A549 (cell line): Measurements from ENCODE around the gene LOX. TPM values are rescaled to one million over a fixed set of nuclear protein-coding genes. Genes with fewer than 3 reads are reported as not detected.
"Not testable (repeated sequence)": the region's sequence is repeated elsewhere in the genome, so short reads cannot be mapped to it uniquely, and the experiment has no call there.

ENCODE experiments used
- ATAC-seq, 2 experiments: fragments of 200-7000 bp in 1 of 2; fragments of >200 bp in 1 of 2; cut with Nextera tagmentation in 1 of 2; cut with Tn5 transposase in 1 of 2; 3 replicates each; pipeline versions ENCODE4 v1.8.0 to v1.9.1; 2018 to 2020; ENCODE audit warnings: mild to moderate bottlenecking in 1 of 2, moderate library complexity in 1 of 2
- CTCF ChIA-PET: fragments of 300-600 bp; sonication (Branson Sonifier 250); formaldehyde crosslinking; extraction: SDS; loops from one replicate; lab custom pipeline; 2021; ENCODE audit warnings: antibody characterized with exemption, inconsistent platforms; lab: Yijun Ruan, JAX
- POLR2A ChIA-PET: fragments of 350-600 bp; formaldehyde crosslinking; extraction: SDS; loops from one replicate; lab custom pipeline; 2021; ENCODE audit warnings: antibody characterized with exemption, inconsistent platforms; lab: Yijun Ruan, JAX
- DNase-seq, 2 experiments: peaks; one replicate each; pipeline versions ENCODE4 v3.0.0 to v3.0.0-alpha.2; 2011 to 2016; ENCODE audit warnings: low read depth in 1 of 2, low spot score in 1 of 2
- FAIRE-seq: peaks from 2 replicates; lab custom pipeline; 2011; peaks lifted over from hg19 to GRCh38; lab: Jason Lieb, UNC
- H3K27ac ChIP-seq, 2 experiments: fragments of >200 bp; sonication (Bioruptor Twin); formaldehyde crosslinking; 3 replicates each; pipeline ENCODE4 v1.5.1; 2016 to 2017
- H3K4me1 ChIP-seq: fragments of >200 bp; sonication (Bioruptor Twin); formaldehyde crosslinking; 3 replicates; pipeline ENCODE4 v1.6.1; 2016
- H3K4me2 ChIP-seq: fragments of >200 bp; sonication (Bioruptor Twin); formaldehyde crosslinking; 3 replicates; pipeline ENCODE4 v1.6.1; 2016
- H3K4me3 ChIP-seq: fragments of >200 bp; sonication (Bioruptor Twin); formaldehyde crosslinking; 3 replicates; pipeline ENCODE4 v1.5.1; 2016
- H3K9me3 ChIP-seq: fragments of >200 bp; sonication (Bioruptor Twin); formaldehyde crosslinking; 3 replicates; pipeline ENCODE4 v1.6.1; 2016
- CBX8 ChIP-seq: fragments of 200-600 bp; sonication (generic); IDR thresholded peaks from 2 replicates; pipeline ENCODE4 v1.6.1; 2016
- CEBPB ChIP-seq, 2 experiments: fragments of >200 bp in 1 of 2; sonication (Bioruptor Twin) in 1 of 2; formaldehyde crosslinking in 1 of 2; IDR thresholded peaks; 2 replicates each; pipeline ENCODE4 v1.6.1; 2012 to 2016
- EHMT2 ChIP-seq: fragments of 200-600 bp; sonication (generic); IDR thresholded peaks from 2 replicates; pipeline ENCODE4 v1.6.1; 2016; ENCODE audit warnings: antibody characterized with exemption, low read depth, mild to moderate bottlenecking, moderate library complexity
- FOSL2 ChIP-seq, 2 experiments: fragments of 450-650 bp in 1 of 2; fragments of >200 bp in 1 of 2; sonication (Bioruptor Twin) in 1 of 2; formaldehyde crosslinking; IDR thresholded peaks; 2 replicates each; pipeline versions ENCODE4 v1.5.0 to v1.6.1; 2016 to 2020; ENCODE audit warnings: mild to moderate bottlenecking in 1 of 2, moderate library complexity in 1 of 2
- GATA3 ChIP-seq: IDR thresholded peaks from 2 replicates; pipeline ENCODE4 v1.6.1; 2012; ENCODE audit warnings: borderline replicate concordance
- HEYL ChIP-seq: fragments of 250-450 bp; sonication (Bioruptor Pico); IDR thresholded peaks from 2 replicates; pipeline ENCODE4 v1.8.0; 2021; ENCODE audit warnings: mild to moderate bottlenecking, moderate library complexity
- JUNB ChIP-seq: fragments of >200 bp; sonication (Bioruptor Twin); formaldehyde crosslinking; IDR thresholded peaks from 2 replicates; pipeline ENCODE4 v1.6.1; 2016
- MAFK ChIP-seq: fragments of 450-650 bp; IDR thresholded peaks from 2 replicates; pipeline ENCODE4 v1.6.1; 2014; ENCODE audit not compliant: partially characterized antibody
- MAZ ChIP-seq: fragments of 150-350 bp; IDR thresholded peaks from 2 replicates; pipeline ENCODE4 v1.6.1; 2014; ENCODE audit warnings: antibody characterized with exemption, low read depth, low read length, borderline replicate concordance
- NR3C1 ChIP-seq: fragments of >200 bp; sonication (Bioruptor Twin); formaldehyde crosslinking; IDR thresholded peaks from 3 replicates; pipeline ENCODE4 v1.6.1; 2017
- PBX3 ChIP-seq: IDR thresholded peaks from 2 replicates; pipeline ENCODE4 v1.6.1; 2012
- POLR2AphosphoS2 ChIP-seq: conservative IDR thresholded peaks from 2 replicates; pipeline ENCODE4 v1.6.1; 2012; ENCODE audit warnings: low read length, improper control_type of control experiment, inconsistent platforms
- RAD21 ChIP-seq, 2 experiments: fragments of >200 bp in 1 of 2; sonication (Bioruptor Twin) in 1 of 2; formaldehyde crosslinking in 1 of 2; IDR thresholded peaks in 1 of 2; conservative IDR thresholded peaks in 1 of 2; 2 replicates in 1 of 2; 3 replicates in 1 of 2; pipeline ENCODE4 v1.6.1; 2012 to 2018; ENCODE audit warnings: inconsistent platforms in 1 of 2
- RCOR1 ChIP-seq: fragments of 150-350 bp; IDR thresholded peaks from 2 replicates; pipeline ENCODE4 v1.6.1; 2014; ENCODE audit warnings: antibody characterized with exemption, low read length, low read depth
- RFX5 ChIP-seq: fragments of 450-650 bp; IDR thresholded peaks from 2 replicates; pipeline ENCODE4 v1.7.1; 2014; ENCODE audit warnings: antibody characterized with exemption, mild to moderate bottlenecking, moderate library complexity
- SMC3 ChIP-seq: fragments of >200 bp; sonication (Bioruptor Twin); formaldehyde crosslinking; IDR thresholded peaks from 3 replicates; pipeline ENCODE4 v1.6.1; 2018; ENCODE audit warnings: inconsistent platforms
- TP53 ChIP-seq: fragments of 250-450 bp; sonication (Bioruptor Pico); IDR thresholded peaks from 2 replicates; pipeline ENCODE4 v1.5.0; 2021; ENCODE audit warnings: mild to moderate bottlenecking, moderate library complexity
- ZC3H11A ChIP-seq: fragments of 450-650 bp; IDR thresholded peaks from 2 replicates; pipeline ENCODE4 v1.6.1; 2014; ENCODE audit warnings: antibody characterized with exemption, mild to moderate bottlenecking
- ZSCAN20 ChIP-seq: fragments of 250-450 bp; sonication (Bioruptor Pico); IDR thresholded peaks from 2 replicates; pipeline ENCODE4 v1.8.0; 2022; ENCODE audit warnings: mild to moderate bottlenecking, moderate library complexity
- WGBS: methylation state at CpG from one replicate; pipeline ENCODE4 v1.1.6; 2017; ENCODE audit errors: missing lambda C conversion rate; 5-methylcytosine and 5-hydroxymethylcytosine counted together
- polyA plus RNA-seq, 4 experiments: library from polyadenylated mRNA; depleted of rRNA in 3 of 4; stranded (reverse); fragments of >200 nt; fragmentation: RNase III in 1 of 4; extraction: RNeasy Plus Mini Kit Qiagen cat#74134 plus additional on column Dnase treatment in 1 of 4; gene quantifications; 2 replicates in 3 of 4; 3 replicates in 1 of 4; pipeline ENCODE4 v1.2.3, GENCODE V29; 2011 to 2017
- TF ChIP-seq, protein P1 (sequence below): IDR thresholded peaks from 2 replicates; pipeline ENCODE4 v1.6.1; 2012; ENCODE audit warnings: low read depth, borderline replicate concordance
- TF ChIP-seq, protein P2 (sequence below): fragments of >200 bp; sonication (Bioruptor Twin); formaldehyde crosslinking; IDR thresholded peaks from 3 replicates; pipeline ENCODE4 v1.5.1; 2016
- TF ChIP-seq, protein P3 (sequence below): fragments of 250-450 bp; sonication (Bioruptor Pico); IDR thresholded peaks from 2 replicates; pipeline ENCODE4 v1.5.0; 2020; ENCODE audit warnings: low read depth, mild to moderate bottlenecking, moderate library complexity

The LOX gene
- polyA plus RNA-seq, 2 of the 4 experiments (the other 2 are of a cell fraction), result 0.34 to 0.36 TPM

DNA sequence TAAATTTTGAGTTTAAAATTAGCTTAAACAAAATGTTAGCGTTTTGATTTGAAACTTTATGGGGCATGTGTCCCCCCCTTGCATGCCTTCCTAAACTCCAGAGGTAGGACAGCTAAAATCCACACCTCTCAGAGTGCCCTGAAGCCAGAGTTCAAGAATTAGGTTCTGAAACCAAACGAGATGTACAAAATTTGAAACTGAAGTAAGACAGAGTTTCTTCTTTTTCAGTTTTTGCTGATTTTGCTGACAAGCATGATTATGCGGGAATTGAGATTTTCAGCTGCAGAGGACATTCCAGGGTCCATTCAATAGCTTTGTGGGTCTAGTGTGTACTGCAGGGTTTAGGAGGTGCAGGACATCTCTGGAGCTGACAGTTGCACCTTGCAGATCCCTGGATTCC lies 17.1 kb upstream of the LOX start:
- Histone ChIP-seq H3K27ac (no peak overlapping the region), H3K4me2 (no peak overlapping the region), H3K4me1 (peaks cover 10% of the 10 kb centered on the region)
- POLR2A ChIA-PET, result no interaction called here
- TF ChIP-seq MAFK (peak; percentile 69), HEYL (CRISPR knock-in tag) (no peak)
- TF ChIP-seq, all 56 proteins: peak for 1
- whole genome bisulfite sequencing, result 66% methylated on average over 3 of the region's 3 CpGs
- DNase-seq (no peak), ATAC-seq (no peak), FAIRE-seq (no peak)
- Histone ChIP-seq H3K4me3 (no peak overlapping the region), H3K9me3 (no peaks in the 10 kb centered on the region)
- CTCF ChIA-PET, result interaction anchor here (0.9 to 8.3 kb wide), 5 partner anchors 9 to 68 kb away, joined by 3 to 36 read pairs (median 3); partner anchors contain the start of gene LOX

GRCh38 chr5:122094251-122094650 lies 16.2 kb upstream of the LOX start:
- ATAC-seq, POLR2A ChIA-PET, FAIRE-seq, DNase-seq, H3K9me3 ChIP-seq, H3K4me2 ChIP-seq, H3K4me3 ChIP-seq, H3K27ac ChIP-seq, H3K4me1 ChIP-seq: not testable (repeated sequence)
- CTCF ChIA-PET, result interaction anchor here (1.1 to 8.3 kb wide), 3 partner anchors 8 to 25 kb away, joined by 3 to 36 read pairs (median 21); partner anchors contain the start of gene LOX
- WGBS, result 84% methylated on average over 5 of the region's 5 CpGs

GRCh38 chr5:122093415-122094180 lies 15.5 kb upstream of the LOX start:
- DNase-seq, result no peak
- Histone ChIP-seq H3K4me1 (peaks cover 2% of the 10 kb centered on the region), H3K4me3 (no peak overlapping the region), H3K27ac (no peak overlapping the region), H3K4me2 (no peak overlapping the region), H3K9me3 (no peaks in the 10 kb centered on the region)
- ATAC-seq, result no peak
- TF ChIP-seq TP53 (CRISPR knock-in tag), result no peak
- TF ChIP-seq, protein P1, sequence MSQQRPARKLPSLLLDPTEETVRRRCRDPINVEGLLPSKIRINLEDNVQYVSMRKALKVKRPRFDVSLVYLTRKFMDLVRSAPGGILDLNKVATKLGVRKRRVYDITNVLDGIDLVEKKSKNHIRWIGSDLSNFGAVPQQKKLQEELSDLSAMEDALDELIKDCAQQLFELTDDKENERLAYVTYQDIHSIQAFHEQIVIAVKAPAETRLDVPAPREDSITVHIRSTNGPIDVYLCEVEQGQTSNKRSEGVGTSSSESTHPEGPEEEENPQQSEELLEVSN, result no peak
- TF ChIP-seq MAZ, result no peak
- TF ChIP-seq POLR2AphosphoS2, result no peak
- TF ChIP-seq CBX8, result no peak
- no peak for FAIRE-seq
- ChIA-PET CTCF (interaction anchor here (1.1 to 8.3 kb wide), 3 partner anchors 8 to 24 kb away, joined by 3 to 36 read pairs (median 21); partner anchors contain the start of gene LOX), POLR2A (no interaction called here)
- WGBS, result 91% methylated on average over 7 of the region's 7 CpGs

- FAIRE-seq, result peak; percentile 46
- ChIA-PET POLR2A (no interaction called here), CTCF (interaction anchor here (0.6 to 8.3 kb wide), 11 partner anchors 10 to 76 kb away, joined by 3 to 36 read pairs (median 6); partner anchors contain the start of gene LOX)
- Histone ChIP-seq H3K4me2 (no peak overlapping the region), H3K27ac (no peak overlapping the region), H3K9me3 (no peaks in the 10 kb centered on the region), H3K4me3 (no peak overlapping the region), H3K4me1 (no peaks in the 10 kb centered on the region)
- ATAC-seq, result peak; percentile 54 to 79; a peak in 3 of 6 replicates
- peak in 1 of 2 experiments; percentile 20 for DNase-seq
- 41% methylated on average over 9 of the region's 9 CpGs for whole genome bisulfite sequencing
- TF ChIP-seq NR3C1 (no peak), RCOR1 (no peak), RAD21 (conservative IDR thresholded peaks at IDR 0.05 in 1 of 2, IDR thresholded peaks at IDR 0.05 in 1 of 2) (peak; percentile 42 to 49; a peak in 3 of 5 replicates), GATA3 (no peak), CBX8 (no peak), RFX5 (no peak), MAZ (no peak), JUNB (no peak), PBX3 (no peak), ZC3H11A (no peak), CEBPB (IDR thresholded peaks at IDR 0.05) (no peak), EHMT2 (no peak), FOSL2 (IDR thresholded peaks at IDR 0.05) (no peak), FOSL2 (CRISPR knock-in tag; IDR thresholded peaks at IDR 0.05) (no peak), SMC3 (peak; percentile 30; the same call in 1 of the 3 replicates), ZSCAN20 (no peak)
- TF ChIP-seq, protein P2, sequence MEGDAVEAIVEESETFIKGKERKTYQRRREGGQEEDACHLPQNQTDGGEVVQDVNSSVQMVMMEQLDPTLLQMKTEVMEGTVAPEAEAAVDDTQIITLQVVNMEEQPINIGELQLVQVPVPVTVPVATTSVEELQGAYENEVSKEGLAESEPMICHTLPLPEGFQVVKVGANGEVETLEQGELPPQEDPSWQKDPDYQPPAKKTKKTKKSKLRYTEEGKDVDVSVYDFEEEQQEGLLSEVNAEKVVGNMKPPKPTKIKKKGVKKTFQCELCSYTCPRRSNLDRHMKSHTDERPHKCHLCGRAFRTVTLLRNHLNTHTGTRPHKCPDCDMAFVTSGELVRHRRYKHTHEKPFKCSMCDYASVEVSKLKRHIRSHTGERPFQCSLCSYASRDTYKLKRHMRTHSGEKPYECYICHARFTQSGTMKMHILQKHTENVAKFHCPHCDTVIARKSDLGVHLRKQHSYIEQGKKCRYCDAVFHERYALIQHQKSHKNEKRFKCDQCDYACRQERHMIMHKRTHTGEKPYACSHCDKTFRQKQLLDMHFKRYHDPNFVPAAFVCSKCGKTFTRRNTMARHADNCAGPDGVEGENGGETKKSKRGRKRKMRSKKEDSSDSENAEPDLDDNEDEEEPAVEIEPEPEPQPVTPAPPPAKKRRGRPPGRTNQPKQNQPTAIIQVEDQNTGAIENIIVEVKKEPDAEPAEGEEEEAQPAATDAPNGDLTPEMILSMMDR, result peak; percentile 47
- TF ChIP-seq, protein P1, result no peak
- TF ChIP-seq, protein P3, sequence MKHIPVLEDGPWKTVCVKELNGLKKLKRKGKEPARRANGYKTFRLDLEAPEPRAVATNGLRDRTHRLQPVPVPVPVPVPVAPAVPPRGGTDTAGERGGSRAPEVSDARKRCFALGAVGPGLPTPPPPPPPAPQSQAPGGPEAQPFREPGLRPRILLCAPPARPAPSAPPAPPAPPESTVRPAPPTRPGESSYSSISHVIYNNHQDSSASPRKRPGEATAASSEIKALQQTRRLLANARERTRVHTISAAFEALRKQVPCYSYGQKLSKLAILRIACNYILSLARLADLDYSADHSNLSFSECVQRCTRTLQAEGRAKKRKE (CRISPR knock-in tag), result no peak
Observed at GRCh38 chr5:122091936-122092600, 14.0 kb upstream of the LOX start.
